Measurements from ENCODE around the gene LGALS7B.
"Not testable (repeated sequence)": the region's sequence is repeated elsewhere in the genome, so short reads cannot be mapped to it uniquely, and the experiment has no call there.

LGALS7B gene

GRCh38 chr19:38769635-38770211, 19.3 kb upstream of the LGALS7B start:
- no peaks in the 10 kb centered on the region for H3K36me3 ChIP-seq (ENCODE audit: control insufficient read depth in 5 of 5, insufficient read depth in 5 of 5, low read length in 5 of 5)
- peak overlapping the region in 3 of 5 donors; percentile 32 to 46 (median 40) for H3K4me3 ChIP-seq (ENCODE audit: low read depth in 1 of 5, low read length in 5 of 5)
- peaks cover 0 to 12% (median 8%) of the 10 kb centered on the region in 5 donors for H3K4me1 ChIP-seq (ENCODE audit: control insufficient read depth in 5 of 5, insufficient read depth in 5 of 5, low read length in 5 of 5)
- H3K27ac ChIP-seq (ENCODE audit: low read depth, low read length): no peak overlapping the region
- no peaks in the 10 kb centered on the region for H3K9me3 ChIP-seq (ENCODE audit: control insufficient read depth in 5 of 5, low read length in 5 of 5)
- H3K9ac ChIP-seq (ENCODE audit: low read length in 5 of 5): peak overlapping the region in 2 of 5 donors; percentile 11 to 53
- H3K27me3 ChIP-seq (ENCODE audit: control insufficient read depth in 5 of 5, insufficient read depth in 4 of 5, low read length in 5 of 5): no peaks in the 10 kb centered on the region

GRCh38 chr19:38770228-38770948, 18.6 kb upstream of the LGALS7B start:
- not testable (repeated sequence) for H3K9me3 ChIP-seq (ENCODE audit: control insufficient read depth in 5 of 5, low read length in 5 of 5); H3K36me3 ChIP-seq (ENCODE audit: control insufficient read depth in 5 of 5, insufficient read depth in 5 of 5, low read length in 5 of 5); H3K27me3 ChIP-seq (ENCODE audit: control insufficient read depth in 5 of 5, insufficient read depth in 4 of 5, low read length in 5 of 5); H3K27ac ChIP-seq (ENCODE audit: low read depth, low read length)
- peak overlapping the region in 1 of 5 donors; percentile 11 for H3K9ac ChIP-seq (ENCODE audit: low read length in 5 of 5)
- peak overlapping the region in 2 of 5 donors; percentile 40 to 46 for H3K4me3 ChIP-seq (ENCODE audit: low read depth in 1 of 5, low read length in 5 of 5)
- peaks cover 0 to 12% (median 8%) of the 10 kb centered on the region in 5 donors for H3K4me1 ChIP-seq (ENCODE audit: control insufficient read depth in 5 of 5, insufficient read depth in 5 of 5, low read length in 5 of 5)

- H3K4me3 ChIP-seq (ENCODE audit: low read depth in 1 of 5, low read length in 5 of 5); H3K9ac ChIP-seq (ENCODE audit: low read length in 5 of 5); H3K27me3 ChIP-seq (ENCODE audit: control insufficient read depth in 5 of 5, insufficient read depth in 4 of 5, low read length in 5 of 5); H3K27ac ChIP-seq (ENCODE audit: low read depth, low read length); H3K9me3 ChIP-seq (ENCODE audit: control insufficient read depth in 5 of 5, low read length in 5 of 5); H3K36me3 ChIP-seq (ENCODE audit: control insufficient read depth in 5 of 5, insufficient read depth in 5 of 5, low read length in 5 of 5): not testable (repeated sequence)
- peaks cover 0 to 12% (median 8%) of the 10 kb centered on the region in 5 donors for H3K4me1 ChIP-seq (ENCODE audit: control insufficient read depth in 5 of 5, insufficient read depth in 5 of 5, low read length in 5 of 5)
Measured at GRCh38 chr19:38770949-38771275, 18.1 kb upstream of the LGALS7B start.

- H3K27ac ChIP-seq (ENCODE audit: low read depth, low read length); H3K4me3 ChIP-seq (ENCODE audit: low read depth in 1 of 5, low read length in 5 of 5): not testable (repeated sequence)
Measured at GRCh38 chr19:38771569-38771968, 17.4 kb upstream of the LGALS7B start.

GRCh38 chr19:38773469-38774177, 15.4 kb upstream of the LGALS7B start, which contains the start of gene LGALS7:
Gene LGALS7, minus strand, starts transcription at chr19:38773517. Its CDS starts 25 bp downstream, at chr19:38773492.
- H3K9me3 ChIP-seq (ENCODE audit: control insufficient read depth in 5 of 5, low read length in 5 of 5): no peaks in the 10 kb centered on the region
- no peaks in the 10 kb centered on the region for H3K27me3 ChIP-seq (ENCODE audit: control insufficient read depth in 5 of 5, insufficient read depth in 4 of 5, low read length in 5 of 5)
- H3K9ac ChIP-seq (ENCODE audit: low read length in 5 of 5): no peak within 1 kb of the TSS
- H3K4me3 ChIP-seq (ENCODE audit: low read depth in 1 of 5, low read length in 5 of 5): no peak within 1 kb of the TSS
- no peak within 1 kb of the TSS for H3K27ac ChIP-seq (ENCODE audit: low read depth, low read length)
- no peaks in the 10 kb centered on the region for H3K36me3 ChIP-seq (ENCODE audit: control insufficient read depth in 5 of 5, insufficient read depth in 5 of 5, low read length in 5 of 5)
- peaks cover 0 to 12% (median 8%) of the 10 kb centered on the region in 5 donors for H3K4me1 ChIP-seq (ENCODE audit: control insufficient read depth in 5 of 5, insufficient read depth in 5 of 5, low read length in 5 of 5)

More at GRCh38 chr19:38771569-38771968, 17.4 kb upstream of the LGALS7B start:
- H3K4me1 ChIP-seq (ENCODE audit: control insufficient read depth in 5 of 5, insufficient read depth in 5 of 5, low read length in 5 of 5): peaks cover 0 to 12% (median 8%) of the 10 kb centered on the region in 5 donors
- H3K27me3 ChIP-seq (ENCODE audit: control insufficient read depth in 5 of 5, insufficient read depth in 4 of 5, low read length in 5 of 5); H3K36me3 ChIP-seq (ENCODE audit: control insufficient read depth in 5 of 5, insufficient read depth in 5 of 5, low read length in 5 of 5); H3K9ac ChIP-seq (ENCODE audit: low read length in 5 of 5); H3K9me3 ChIP-seq (ENCODE audit: control insufficient read depth in 5 of 5, low read length in 5 of 5): not testable (repeated sequence)

GRCh38 chr19:38774181-38774950, 14.6 kb upstream of the LGALS7B start:
- H3K27ac ChIP-seq (ENCODE audit: low read depth, low read length): no peak overlapping the region
- no peaks in the 10 kb centered on the region for H3K36me3 ChIP-seq (ENCODE audit: control insufficient read depth in 5 of 5, insufficient read depth in 5 of 5, low read length in 5 of 5)
- H3K9me3 ChIP-seq (ENCODE audit: control insufficient read depth in 5 of 5, low read length in 5 of 5): no peaks in the 10 kb centered on the region
- H3K4me1 ChIP-seq (ENCODE audit: control insufficient read depth in 5 of 5, insufficient read depth in 5 of 5, low read length in 5 of 5): peaks cover 0 to 9% (median 8%) of the 10 kb centered on the region in 5 donors
- no peak overlapping the region for H3K4me3 ChIP-seq (ENCODE audit: low read depth in 1 of 5, low read length in 5 of 5)
- no peaks in the 10 kb centered on the region for H3K27me3 ChIP-seq (ENCODE audit: control insufficient read depth in 5 of 5, insufficient read depth in 4 of 5, low read length in 5 of 5)
- no peak overlapping the region for H3K9ac ChIP-seq (ENCODE audit: low read length in 5 of 5)

GRCh38 chr19:38778733-38779132, 10.3 kb upstream of the LGALS7B start:
- H3K4me1 ChIP-seq (ENCODE audit: control insufficient read depth in 5 of 5, insufficient read depth in 5 of 5, low read length in 5 of 5): no peaks in the 10 kb centered on the region
- peaks cover 0 to 3% (median 0%) of the 10 kb centered on the region in 5 donors for H3K27me3 ChIP-seq (ENCODE audit: control insufficient read depth in 5 of 5, insufficient read depth in 4 of 5, low read length in 5 of 5)
- H3K36me3 ChIP-seq (ENCODE audit: control insufficient read depth in 5 of 5, insufficient read depth in 5 of 5, low read length in 5 of 5): no peaks in the 10 kb centered on the region
- H3K27ac ChIP-seq (ENCODE audit: low read depth, low read length): no peak overlapping the region
- no peak overlapping the region for H3K9ac ChIP-seq (ENCODE audit: low read length in 5 of 5)
- H3K9me3 ChIP-seq (ENCODE audit: control insufficient read depth in 5 of 5, low read length in 5 of 5): no peaks in the 10 kb centered on the region
- H3K4me3 ChIP-seq (ENCODE audit: low read depth in 1 of 5, low read length in 5 of 5): no peak overlapping the region

GRCh38 chr19:38780443-38780842, 8.6 kb upstream of the LGALS7B start:
- no peaks in the 10 kb centered on the region for H3K9me3 ChIP-seq (ENCODE audit: control insufficient read depth in 5 of 5, low read length in 5 of 5)
- peaks cover 0 to 3% (median 0%) of the 10 kb centered on the region in 5 donors for H3K27me3 ChIP-seq (ENCODE audit: control insufficient read depth in 5 of 5, insufficient read depth in 4 of 5, low read length in 5 of 5)
- no peaks in the 10 kb centered on the region for H3K4me1 ChIP-seq (ENCODE audit: control insufficient read depth in 5 of 5, insufficient read depth in 5 of 5, low read length in 5 of 5)
- no peak overlapping the region for H3K4me3 ChIP-seq (ENCODE audit: low read depth in 1 of 5, low read length in 5 of 5)
- H3K36me3 ChIP-seq (ENCODE audit: control insufficient read depth in 5 of 5, insufficient read depth in 5 of 5, low read length in 5 of 5): no peaks in the 10 kb centered on the region
- H3K27ac ChIP-seq (ENCODE audit: low read depth, low read length): no peak overlapping the region
- H3K9ac ChIP-seq (ENCODE audit: low read length in 5 of 5): no peak overlapping the region

- Histone ChIP-seq H3K27ac (ENCODE audit: low read depth, low read length) (no peak overlapping the region), H3K27me3 (ENCODE audit: control insufficient read depth in 5 of 5, insufficient read depth in 4 of 5, low read length in 5 of 5) (peaks cover 0 to 3% (median 0%) of the 10 kb centered on the region in 5 donors), H3K9me3 (ENCODE audit: control insufficient read depth in 5 of 5, low read length in 5 of 5) (no peaks in the 10 kb centered on the region), H3K4me3 (ENCODE audit: low read depth in 1 of 5, low read length in 5 of 5) (no peak overlapping the region), H3K4me1 (ENCODE audit: control insufficient read depth in 5 of 5, insufficient read depth in 5 of 5, low read length in 5 of 5) (no peaks in the 10 kb centered on the region), H3K9ac (ENCODE audit: low read length in 5 of 5) (no peak overlapping the region), H3K36me3 (ENCODE audit: control insufficient read depth in 5 of 5, insufficient read depth in 5 of 5, low read length in 5 of 5) (no peaks in the 10 kb centered on the region)
Measured at GRCh38 chr19:38781058-38781457, 7.9 kb upstream of the LGALS7B start.
